Anterior cingulate cortex (tissue), 58 donors: ENCODE results near the gene FLT4.
A peak's percentile ranks its signal among the peaks of the same experiment; 100 is the strongest.
"Not testable (repeated sequence)": the region's sequence is repeated elsewhere in the genome, so short reads cannot be mapped to it uniquely, and the experiment has no call there.

Source experiments
- DNase-seq, 58 donors: peaks; one replicate each; lab custom pipeline; 2025; lab: John Stamatoyannopoulos, UW

FLT4 gene

DNA sequence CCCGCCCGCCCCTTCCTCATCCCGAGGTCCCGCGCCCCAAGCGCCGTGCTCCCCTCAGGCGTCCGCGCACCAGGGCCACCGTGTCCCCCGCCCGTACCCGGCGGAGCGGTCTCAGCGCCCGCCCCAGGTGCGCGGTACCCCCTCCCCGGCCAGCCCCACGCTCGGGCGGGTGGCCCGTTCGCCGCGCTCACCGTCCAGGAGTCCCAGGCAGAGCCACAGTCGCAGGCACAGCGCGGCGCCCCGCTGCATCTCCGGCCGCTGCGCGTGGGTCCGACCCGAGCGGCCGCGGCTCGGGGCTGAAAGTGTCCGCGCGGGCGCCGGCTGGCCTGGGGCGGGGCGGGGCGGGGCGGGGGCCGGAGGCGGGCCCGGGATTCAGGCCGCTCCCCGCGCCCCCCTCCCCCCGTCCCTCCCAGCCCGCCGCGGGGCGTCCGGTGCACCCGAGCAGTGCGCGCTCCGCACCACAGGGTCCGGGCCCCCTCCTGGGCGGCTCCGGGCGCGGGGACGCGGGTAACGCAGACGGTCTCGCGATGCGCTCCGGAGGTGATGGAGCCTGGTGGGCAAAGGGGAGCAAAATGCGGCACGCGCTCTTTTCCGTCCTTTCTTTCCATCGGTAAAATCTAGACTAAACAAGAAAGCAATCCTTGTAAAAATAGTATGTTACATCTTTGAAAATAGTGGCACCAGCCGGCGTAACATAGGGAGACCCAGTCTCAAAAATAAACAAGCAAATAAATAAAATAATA, at the start of gene FLT4:
TSS of gene FLT4 (minus strand) at position 304 of the 743 bp plus-strand sequence. CDS start at position 249, 55 bp downstream.
- DNase-seq = no peak

DNA sequence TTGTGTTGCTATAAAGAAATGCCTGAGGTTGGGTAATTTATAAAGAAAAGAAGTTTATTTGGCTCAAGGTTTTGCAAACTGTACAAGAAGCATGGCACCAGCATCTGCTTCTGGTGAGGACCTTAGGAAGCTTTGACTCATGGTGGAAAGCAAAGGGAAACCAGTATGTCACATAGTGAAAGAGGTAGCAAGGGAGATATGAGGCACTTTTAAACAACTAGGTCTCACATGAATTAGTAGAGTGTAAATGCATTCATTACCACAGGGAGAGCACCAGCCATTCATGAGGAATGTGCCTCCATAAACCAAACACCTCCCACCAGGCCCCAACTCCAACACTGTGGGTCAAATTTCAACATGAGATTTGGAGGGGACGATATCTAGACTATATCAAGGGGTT, 49.6 kb upstream of the FLT4 start:
- DNase-seq = no peak

DNA sequence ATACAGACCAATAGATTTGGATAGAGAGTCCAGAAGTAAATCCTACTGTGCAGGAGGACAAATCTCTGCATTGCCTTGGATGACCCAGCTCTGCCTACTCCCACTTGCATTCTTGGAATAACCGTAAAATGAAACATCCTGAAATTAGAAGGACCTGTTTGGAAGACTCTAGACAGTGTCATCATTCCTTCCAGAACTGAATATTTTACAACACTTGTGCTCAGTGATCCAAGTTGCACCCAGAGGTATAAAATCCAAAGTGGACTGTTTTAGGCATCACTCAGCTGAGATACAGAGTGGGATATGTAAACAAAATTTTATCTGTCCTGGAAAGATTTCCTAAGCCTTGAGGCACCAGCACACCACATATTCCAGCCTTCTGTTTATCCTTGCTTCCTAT, 46.7 kb upstream of the FLT4 start:
- DNase-seq = no peak

DNA sequence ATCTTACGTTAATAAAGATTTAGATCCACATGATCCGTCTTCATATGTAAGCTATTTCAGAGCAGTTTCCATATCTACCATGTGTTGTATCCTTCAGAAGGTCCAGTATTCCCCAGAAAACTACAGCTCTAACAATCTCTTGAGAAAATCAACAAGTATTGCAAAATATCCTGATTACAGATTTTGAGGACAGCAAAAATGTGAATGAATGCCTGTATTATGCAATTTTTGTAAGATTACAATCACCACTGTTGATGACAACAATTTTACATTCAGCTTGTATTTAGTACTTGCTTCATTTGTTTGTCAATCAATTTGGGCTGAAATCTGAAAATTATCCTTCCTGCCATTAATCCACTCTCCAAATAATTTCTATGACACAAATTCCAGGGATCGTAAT, 43.0 kb upstream of the FLT4 start:
- DNase-seq = no peak

- DNase-seq = no peak
Observed at GRCh38 chr5:180691046-180691445, 41.6 kb upstream of the FLT4 start.

- no peak for DNase-seq
Observed at GRCh38 chr5:180690562-180690961, 41.2 kb upstream of the FLT4 start.

DNA sequence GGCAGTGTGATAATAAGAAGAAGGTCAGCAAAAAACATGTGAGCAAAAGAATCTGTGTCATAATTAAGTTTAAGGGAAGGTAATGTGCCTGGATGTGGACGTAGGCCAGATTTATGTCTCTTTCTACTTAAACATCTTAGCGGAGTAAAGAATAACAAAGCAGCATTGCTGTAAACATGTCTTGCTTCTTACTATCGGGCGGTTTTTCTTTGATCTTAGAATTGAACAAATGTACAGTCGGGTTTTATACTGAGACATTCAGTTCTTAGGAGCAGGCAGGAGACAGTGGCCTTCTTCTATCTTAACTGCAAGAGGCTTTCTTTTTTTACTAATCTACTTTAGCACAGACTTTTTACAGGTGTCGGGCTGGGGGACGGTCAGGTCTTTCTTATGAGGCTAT, 40.4 kb upstream of the FLT4 start:
- no peak for DNase-seq

DNA sequence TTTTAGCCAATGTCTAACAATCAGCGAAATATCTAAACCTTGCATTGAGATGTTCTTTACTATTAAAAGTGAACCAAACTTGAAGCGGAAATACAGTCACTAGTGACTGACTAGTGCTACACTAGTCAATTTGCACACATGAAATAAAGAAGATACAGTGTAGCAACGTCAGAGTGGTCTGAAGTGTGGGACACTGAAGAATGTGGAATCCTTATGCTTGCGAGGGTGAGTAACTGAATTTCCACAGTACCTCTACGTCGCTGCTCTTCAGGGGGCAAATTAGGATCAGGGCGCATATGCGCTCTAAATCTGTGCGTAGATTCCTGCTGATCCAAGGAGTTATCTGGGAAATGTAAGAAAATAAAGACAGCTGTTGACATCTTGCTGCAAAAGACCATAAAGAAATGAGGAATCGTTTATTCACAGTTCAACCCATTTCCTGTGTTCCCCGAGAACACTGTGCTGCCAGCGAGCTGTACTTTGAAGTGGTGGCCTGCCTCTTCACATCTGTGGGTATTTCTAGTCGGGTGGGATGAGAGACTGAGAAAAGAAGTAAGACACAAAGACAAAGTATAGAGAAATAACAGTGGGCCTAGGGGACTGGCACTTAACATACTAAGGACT, 39.8 kb upstream of the FLT4 start:
- no peak for DNase-seq

GRCh38 chr5:180688330-180689070, 39.1 kb upstream of the FLT4 start:
- peak in 1 of 58 donors; percentile 3 for DNase-seq

DNA sequence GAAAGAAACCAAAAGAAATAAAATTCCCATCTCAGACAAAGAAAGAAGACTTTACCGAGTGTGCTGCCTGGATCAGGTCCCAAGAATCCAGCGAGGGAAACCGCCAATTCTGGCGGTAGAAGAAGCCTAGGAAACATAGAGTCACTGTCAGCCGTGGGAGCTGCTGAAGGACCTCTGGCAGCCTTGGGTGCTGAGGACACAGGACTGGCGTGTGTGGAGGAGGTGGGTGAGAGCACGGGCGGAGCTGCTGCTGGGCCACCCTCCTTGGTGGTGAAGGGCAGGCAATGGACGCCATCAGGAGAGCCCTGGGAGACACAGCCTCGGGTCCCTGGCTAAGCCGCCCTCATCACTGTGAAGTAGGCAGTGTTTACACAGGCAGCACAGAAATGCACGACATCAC, 37.4 kb upstream of the FLT4 start:
- not testable (repeated sequence) for DNase-seq

DNA sequence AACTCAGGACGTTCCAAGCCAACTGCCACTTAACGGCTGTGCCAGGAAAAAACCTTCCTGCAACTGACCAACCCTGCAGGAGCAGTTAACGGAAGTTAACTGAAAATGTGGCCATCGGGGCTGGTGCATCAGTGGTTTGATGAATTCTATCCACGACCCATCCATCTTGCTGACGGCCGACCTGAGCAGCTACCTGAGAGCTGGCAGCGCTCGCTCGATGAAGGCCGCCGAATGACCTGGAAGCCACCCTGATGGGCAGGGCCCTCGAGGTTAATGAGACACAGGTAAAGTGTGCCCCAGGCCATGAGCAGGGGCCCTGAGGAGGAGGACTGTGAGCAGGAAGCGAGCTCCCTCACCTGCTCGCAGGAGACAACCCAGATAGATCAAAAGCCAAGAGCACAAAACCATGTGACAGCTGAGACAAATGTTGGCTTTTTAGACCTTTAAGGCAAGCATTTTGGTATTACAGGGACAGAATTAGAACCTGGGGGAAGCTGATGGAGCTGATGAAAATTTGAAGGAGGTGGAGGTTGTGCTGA, 35.3 kb upstream of the FLT4 start:
- DNase-seq = no peak

DNA sequence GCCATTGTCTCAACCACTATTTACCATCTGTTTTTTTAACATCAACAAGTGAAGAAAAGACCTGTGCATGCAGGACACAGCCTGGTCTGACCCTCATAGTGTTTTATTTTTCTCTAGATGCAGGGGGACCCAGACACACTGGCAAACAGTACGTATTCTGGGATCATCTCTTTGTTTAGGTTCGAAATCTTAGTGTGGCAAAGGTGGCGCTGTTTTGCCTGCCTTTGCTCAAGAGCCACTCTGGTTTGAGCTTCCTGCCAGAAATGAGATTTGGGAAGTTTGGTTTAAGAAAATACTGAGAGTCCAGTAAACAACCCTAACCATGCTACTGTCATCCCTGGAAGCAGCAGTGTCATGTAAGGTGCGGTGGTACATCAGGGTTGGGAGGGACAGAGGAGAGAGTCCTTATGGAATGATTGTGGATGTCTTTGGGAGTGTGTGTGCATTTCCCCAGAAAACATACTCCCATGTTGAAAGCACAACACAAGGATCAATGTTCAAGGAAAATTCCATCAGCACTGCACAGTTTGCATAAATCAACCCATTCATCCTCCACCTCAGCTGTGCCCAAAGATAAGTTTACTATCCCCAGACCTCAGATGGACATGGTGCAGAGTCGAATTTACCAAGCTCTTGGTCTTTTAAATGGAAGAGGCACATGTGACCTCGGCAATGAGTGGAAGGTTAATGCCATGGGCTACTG, 34.0 kb upstream of the FLT4 start:
- no peak for DNase-seq

- DNase-seq = no peak
Observed at GRCh38 chr5:180682560-180682959, 33.2 kb upstream of the FLT4 start.

- not testable (repeated sequence) for DNase-seq
Observed at GRCh38 chr5:180682008-180682407, 32.6 kb upstream of the FLT4 start.

DNA sequence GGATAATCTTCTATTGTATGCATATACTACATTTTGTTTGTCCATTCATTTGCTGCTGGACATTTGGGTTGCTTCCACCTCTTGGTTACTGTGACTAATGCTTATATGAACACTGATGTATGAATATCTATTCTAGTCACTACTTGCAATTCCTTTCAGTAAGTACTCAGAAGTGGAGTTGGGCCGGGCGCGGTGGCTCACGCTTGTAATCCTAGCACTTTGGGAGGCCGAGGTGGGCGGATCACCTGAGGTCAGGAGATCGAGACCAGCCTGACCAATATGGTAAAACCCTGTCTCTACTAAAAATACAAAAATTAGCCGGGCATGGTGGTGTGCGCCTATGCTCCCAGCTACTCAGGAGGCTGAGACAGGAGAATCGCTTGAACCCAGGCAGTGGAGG, 28.9 kb upstream of the FLT4 start:
- not testable (repeated sequence) for DNase-seq

DNA sequence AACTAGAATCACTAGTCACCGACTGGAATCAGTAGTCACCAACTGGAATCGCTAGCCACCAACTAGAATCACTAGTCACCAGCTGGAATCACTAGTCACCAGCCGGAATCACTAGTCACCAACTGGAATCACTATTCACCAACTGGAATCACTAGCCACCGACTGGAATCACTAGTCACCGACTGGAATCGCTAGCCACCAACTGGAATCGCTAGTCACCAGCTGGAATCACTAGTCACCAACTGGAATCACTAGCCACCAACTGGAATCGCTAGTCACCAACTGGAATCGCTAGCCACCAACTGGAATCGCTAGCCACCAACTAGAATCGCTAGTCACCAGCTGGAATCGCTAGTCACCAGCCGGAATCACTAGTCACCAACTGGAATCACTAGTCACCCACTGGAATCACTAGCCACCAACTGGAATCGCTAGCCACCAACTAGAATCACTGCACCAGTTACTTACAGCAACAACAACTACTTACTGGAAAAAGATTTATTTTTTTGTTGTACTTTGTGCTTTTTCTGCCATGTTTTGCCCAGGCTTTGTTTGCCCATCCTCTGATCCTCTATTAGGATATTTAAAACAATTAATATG, 25.7 kb upstream of the FLT4 start:
- no peak for DNase-seq

DNA sequence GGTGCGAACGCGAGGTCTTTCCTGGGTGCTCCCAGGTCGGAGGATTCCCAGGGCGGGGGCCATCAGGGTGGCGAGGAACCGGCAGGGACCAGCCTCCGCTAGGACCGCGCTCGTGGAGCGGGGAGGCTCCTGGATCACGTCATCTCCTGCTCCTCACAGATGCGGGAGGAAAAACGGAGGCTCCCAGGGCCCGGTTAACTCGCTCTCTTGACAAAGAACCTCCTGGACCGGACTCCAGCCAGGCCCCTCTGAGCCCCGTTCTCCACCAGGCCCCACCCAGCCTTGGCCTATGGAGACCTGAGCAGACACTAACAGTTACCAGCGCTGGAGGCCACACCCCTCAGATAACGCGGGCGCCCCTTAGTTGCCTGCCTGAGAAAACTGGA, 24.7 kb upstream of the FLT4 start:
- peak in 8 of 58 donors; percentile 3 to 24 (median 8) for DNase-seq

GRCh38 chr5:180673371-180674089, 24.1 kb upstream of the FLT4 start:
- DNase-seq = no peak

GRCh38 chr5:180671958-180672524, 22.6 kb upstream of the FLT4 start:
- DNase-seq = not testable (repeated sequence)
